22Rv1 (cell line): Measurements from ENCODE around the gene AKAP12.

Experiments used
- ZFX ChIP-seq: fragments of 450-650 bp; IDR thresholded peaks from 2 replicates; pipeline ENCODE4 v1.6.1; 2017; ENCODE audit warnings: antibody characterized with exemption, borderline replicate concordance
- TF ChIP-seq, protein P1 (sequence below): fragments of 450-650 bp; IDR thresholded peaks from 2 replicates; pipeline ENCODE4 v1.5.1; 2017; ENCODE audit warnings: mild to moderate bottlenecking

DNA sequence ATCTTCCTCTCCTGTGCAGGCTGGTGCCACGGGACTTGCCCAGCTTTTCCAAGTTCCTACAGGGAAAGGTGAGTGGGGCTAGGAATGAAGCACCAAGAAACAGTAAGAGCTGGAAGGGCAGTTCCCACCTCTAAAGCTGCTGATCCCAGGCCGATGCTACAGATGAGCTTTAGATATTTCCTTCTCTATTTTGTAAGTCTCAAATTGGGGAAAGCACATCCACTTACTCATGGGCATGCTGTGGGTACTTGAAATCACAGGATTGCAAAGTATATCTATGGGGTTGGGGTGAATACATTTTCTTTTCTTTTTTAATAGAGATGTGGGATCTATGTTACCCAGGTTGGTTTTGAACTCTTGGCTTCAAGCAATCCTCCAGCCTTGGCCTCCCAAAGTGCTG is 148.5 kb downstream of the AKAP12 start:
- TF ChIP-seq, protein P1, sequence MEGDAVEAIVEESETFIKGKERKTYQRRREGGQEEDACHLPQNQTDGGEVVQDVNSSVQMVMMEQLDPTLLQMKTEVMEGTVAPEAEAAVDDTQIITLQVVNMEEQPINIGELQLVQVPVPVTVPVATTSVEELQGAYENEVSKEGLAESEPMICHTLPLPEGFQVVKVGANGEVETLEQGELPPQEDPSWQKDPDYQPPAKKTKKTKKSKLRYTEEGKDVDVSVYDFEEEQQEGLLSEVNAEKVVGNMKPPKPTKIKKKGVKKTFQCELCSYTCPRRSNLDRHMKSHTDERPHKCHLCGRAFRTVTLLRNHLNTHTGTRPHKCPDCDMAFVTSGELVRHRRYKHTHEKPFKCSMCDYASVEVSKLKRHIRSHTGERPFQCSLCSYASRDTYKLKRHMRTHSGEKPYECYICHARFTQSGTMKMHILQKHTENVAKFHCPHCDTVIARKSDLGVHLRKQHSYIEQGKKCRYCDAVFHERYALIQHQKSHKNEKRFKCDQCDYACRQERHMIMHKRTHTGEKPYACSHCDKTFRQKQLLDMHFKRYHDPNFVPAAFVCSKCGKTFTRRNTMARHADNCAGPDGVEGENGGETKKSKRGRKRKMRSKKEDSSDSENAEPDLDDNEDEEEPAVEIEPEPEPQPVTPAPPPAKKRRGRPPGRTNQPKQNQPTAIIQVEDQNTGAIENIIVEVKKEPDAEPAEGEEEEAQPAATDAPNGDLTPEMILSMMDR, result no peak
- TF ChIP-seq ZFX, result no peak
